Activated naive CD8-positive, alpha-beta T cell treated with anti-CD3 and anti-CD28 coated beads for 36 hours (primary cell): ENCODE measurements around the gene KANSL1L. TPM values are rescaled to one million over a fixed set of nuclear protein-coding genes. Genes with fewer than 3 reads are reported as not detected.

ENCODE experiments used
- DNase-seq: peaks from one replicate; pipeline ENCODE4 v3.0.0; 2021
- H3K27ac Mint-ChIP-seq: one replicate; pipeline ENCODE4 v1.8.0; 2022; ENCODE audit warnings: mild to moderate bottlenecking, moderate library complexity, mixed read lengths
- H3K27me3 Mint-ChIP-seq: one replicate; pipeline ENCODE4 v1.8.0; 2022; ENCODE audit warnings: mild to moderate bottlenecking, mixed read lengths
- H3K36me3 Mint-ChIP-seq: one replicate; pipeline ENCODE4 v1.8.0; 2021; ENCODE audit warnings: mild to moderate bottlenecking, mixed read lengths
- H3K4me1 Mint-ChIP-seq: one replicate; pipeline ENCODE4 v1.8.0; 2021; ENCODE audit warnings: mixed read lengths
- H3K4me3 Mint-ChIP-seq: one replicate; pipeline ENCODE4 v1.8.0; 2022; ENCODE audit warnings: mild to moderate bottlenecking, moderate library complexity, mixed read lengths
- H3K9me3 Mint-ChIP-seq: one replicate; pipeline ENCODE4 v1.8.0; 2022; ENCODE audit warnings: mixed read lengths
- total RNA-seq, 2 experiments: library from RNA; stranded (reverse); gene quantifications; one replicate each; pipeline ENCODE4 v1.2.3, GENCODE V29; 2021

KANSL1L gene
- total RNA-seq, 2 experiments from 2014 or later: 2.6 to 3.7 TPM

DNA sequence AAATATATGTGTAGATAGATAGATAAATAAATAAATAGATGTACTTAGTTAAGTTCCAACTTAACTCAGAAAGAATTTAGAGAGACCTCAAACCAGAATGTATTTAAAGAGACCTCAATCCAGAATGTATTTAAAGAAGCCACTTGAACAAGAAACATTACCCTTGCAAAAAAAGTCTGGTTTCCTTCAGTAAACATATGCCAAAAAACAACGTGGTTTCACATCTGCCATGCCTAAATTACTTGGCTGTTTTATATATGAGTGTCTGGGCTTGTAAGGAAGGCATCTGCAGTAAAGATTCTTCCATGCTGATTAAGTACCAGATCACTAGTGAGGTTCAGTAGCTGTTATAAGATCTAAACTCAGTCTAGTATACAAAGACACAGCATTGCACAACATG, 197.9 kb downstream of the KANSL1L start:
- Mint-ChIP-seq H3K4me1 (no peaks in the 10 kb centered on the region), H3K4me3 (no peak overlapping the region), H3K9me3 (no peaks in the 10 kb centered on the region), H3K27me3 (peaks cover 13% of the 10 kb centered on the region), H3K36me3 (no peaks in the 10 kb centered on the region), H3K27ac (no peak overlapping the region)
- DNase-seq: no peak

Other genes starting within 250 kb of the KANSL1L start
- gene RPE, start 168.8 kb downstream of the KANSL1L start, total RNA-seq: 10 to 100 TPM; 50.2 to 52.6 TPM
- gene ACADL, start 54.0 kb upstream of the KANSL1L start, total RNA-seq: not detected
- not detected for gene MYL1, start 143.8 kb upstream of the KANSL1L start, total RNA-seq